Esophagus squamous epithelium (tissue), 5 donors: ENCODE results near the gene OR2L3. TPM values are rescaled to one million over a fixed set of nuclear protein-coding genes. Genes with fewer than 3 reads are reported as not detected.

Experiments
- DNase-seq: peaks from one replicate; lab custom pipeline; 2025; lab: John Stamatoyannopoulos, UW
- H3K27ac ChIP-seq, 4 donors: fragments of 200-600 bp; sonication (generic); one replicate each; pipeline ENCODE4 v1.5.1; 2016 to 2019; ENCODE audit warnings: mild to moderate bottlenecking in 1 of 4
- H3K27me3 ChIP-seq, 4 donors: fragments of 200-600 bp; sonication (generic); 1 replicate in 3 of 4; 2 replicates in 1 of 4; pipeline versions ENCODE4 v1.5.1 to v1.6.0; 2017 to 2021; ENCODE audit warnings: antibody characterized with exemption in 1 of 4
- H3K36me3 ChIP-seq, 3 donors: fragments of 200-600 bp; sonication (generic); one replicate each; pipeline ENCODE4 v1.5.1; 2016 to 2019
- H3K4me1 ChIP-seq, 3 donors: fragments of 200-600 bp; sonication (generic); one replicate each; pipeline ENCODE4 v1.5.1; 2017 to 2019
- H3K4me3 ChIP-seq, 4 donors: fragments of 200-600 bp; sonication (generic); 1 replicate in 3 of 4; 2 replicates in 1 of 4; pipeline ENCODE4 v1.5.1; 2016 to 2019; ENCODE audit warnings: mild to moderate bottlenecking in 2 of 4, moderate library complexity in 1 of 4
- H3K9me3 ChIP-seq, 3 donors: fragments of 200-600 bp; sonication (generic); one replicate each; pipeline ENCODE4 v1.5.1; 2016 to 2019
- POLR2A ChIP-seq, 4 donors: fragments of 450-650 bp; IDR thresholded peaks; one replicate each; pipeline ENCODE4 v1.6.1; 2017; ENCODE audit warnings: antibody characterized with exemption in 4 of 4, mild to moderate bottlenecking in 4 of 4, moderate library complexity in 3 of 4
- WGBS, 2 donors: methylation state at CpG; one replicate each; pipeline ENCODE4 v1.1.5; 2018; 5-methylcytosine and 5-hydroxymethylcytosine counted together
- intact Hi-C: fragments of 100-400 bp; cut with DNase I; formaldehyde crosslinking; loops from one replicate; pipeline ENCODE4 v1.15.0; 2022
- total RNA-seq, 4 donors: library from RNA; depleted of rRNA; stranded (reverse); fragments of >200 nt; gene quantifications; one replicate each; pipeline ENCODE4 v1.1.0, GENCODE V29; 2016
- TF ChIP-seq, protein P1 (sequence below), 6 experiments: fragments of 450-650 bp in 4 of 6; fragments of 200-600 bp in 2 of 6; sonication (generic) in 2 of 6; IDR thresholded peaks; one replicate each; pipeline ENCODE4 v1.5.1; 2016 to 2019; ENCODE audit warnings: antibody characterized with exemption in 6 of 6, mild to moderate bottlenecking in 4 of 6, moderate library complexity in 4 of 6
- donor health status: DM: yes; HTN: yes; CAD: no.

OR2L3 gene
- total RNA-seq, 4 donors from 2014 or later = not detected

GRCh38 chr1:248015803-248016202, 30.8 kb upstream of the OR2L3 start:
- Histone ChIP-seq H3K27me3 (no peaks in the 10 kb centered on the region), H3K4me1 (no peaks in the 10 kb centered on the region), H3K4me3 (no peak overlapping the region), H3K36me3 (no peaks in the 10 kb centered on the region), H3K9me3 (peaks cover 0 to 6% (median 0%) of the 10 kb centered on the region in 3 donors), H3K27ac (no peak overlapping the region)
- intact Hi-C loops = no loop called here
- WGBS, 2 donors = 80 to 82% methylated on average over 1 of the region's 1 CpG
- DNase-seq = no peak
- TF ChIP-seq POLR2A (IDR thresholded peaks at IDR 0.05) = no peak
- TF ChIP-seq, protein P1, sequence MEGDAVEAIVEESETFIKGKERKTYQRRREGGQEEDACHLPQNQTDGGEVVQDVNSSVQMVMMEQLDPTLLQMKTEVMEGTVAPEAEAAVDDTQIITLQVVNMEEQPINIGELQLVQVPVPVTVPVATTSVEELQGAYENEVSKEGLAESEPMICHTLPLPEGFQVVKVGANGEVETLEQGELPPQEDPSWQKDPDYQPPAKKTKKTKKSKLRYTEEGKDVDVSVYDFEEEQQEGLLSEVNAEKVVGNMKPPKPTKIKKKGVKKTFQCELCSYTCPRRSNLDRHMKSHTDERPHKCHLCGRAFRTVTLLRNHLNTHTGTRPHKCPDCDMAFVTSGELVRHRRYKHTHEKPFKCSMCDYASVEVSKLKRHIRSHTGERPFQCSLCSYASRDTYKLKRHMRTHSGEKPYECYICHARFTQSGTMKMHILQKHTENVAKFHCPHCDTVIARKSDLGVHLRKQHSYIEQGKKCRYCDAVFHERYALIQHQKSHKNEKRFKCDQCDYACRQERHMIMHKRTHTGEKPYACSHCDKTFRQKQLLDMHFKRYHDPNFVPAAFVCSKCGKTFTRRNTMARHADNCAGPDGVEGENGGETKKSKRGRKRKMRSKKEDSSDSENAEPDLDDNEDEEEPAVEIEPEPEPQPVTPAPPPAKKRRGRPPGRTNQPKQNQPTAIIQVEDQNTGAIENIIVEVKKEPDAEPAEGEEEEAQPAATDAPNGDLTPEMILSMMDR (IDR thresholded peaks at IDR 0.05) = no peak

- Histone ChIP-seq H3K4me1 (no peaks in the 10 kb centered on the region), H3K27me3 (no peaks in the 10 kb centered on the region), H3K27ac (no peak within 1 kb of the TSS), H3K4me3 (no peak within 1 kb of the TSS), H3K36me3 (no peaks in the 10 kb centered on the region), H3K9me3 (peaks cover 0 to 19% (median 5%) of the 10 kb centered on the region in 3 donors)
- intact Hi-C loops = no loop called here
- WGBS, 2 donors = 13 to 38% methylated on average over 2 of the region's 2 CpGs
- no peak for DNase-seq
- no peak for TF ChIP-seq POLR2A (IDR thresholded peaks at IDR 0.05)
- TF ChIP-seq, protein P1 (IDR thresholded peaks at IDR 0.05) = no peak
Observed at GRCh38 chr1:248029770-248030169, 16.9 kb upstream of the OR2L3 start, which contains the start of gene OR2L2. Gene OR2L2 (plus strand): TSS chr1:248030070. CDS start chr1:248038268, 8,198 bp downstream.

GRCh38 chr1:248045209-248045608, 1.4 kb upstream of the OR2L3 start:
- no peak for DNase-seq
- WGBS, 2 donors = 59 to 63% methylated on average over 5 of the region's 5 CpGs
- intact Hi-C loops = no loop called here

DNA sequence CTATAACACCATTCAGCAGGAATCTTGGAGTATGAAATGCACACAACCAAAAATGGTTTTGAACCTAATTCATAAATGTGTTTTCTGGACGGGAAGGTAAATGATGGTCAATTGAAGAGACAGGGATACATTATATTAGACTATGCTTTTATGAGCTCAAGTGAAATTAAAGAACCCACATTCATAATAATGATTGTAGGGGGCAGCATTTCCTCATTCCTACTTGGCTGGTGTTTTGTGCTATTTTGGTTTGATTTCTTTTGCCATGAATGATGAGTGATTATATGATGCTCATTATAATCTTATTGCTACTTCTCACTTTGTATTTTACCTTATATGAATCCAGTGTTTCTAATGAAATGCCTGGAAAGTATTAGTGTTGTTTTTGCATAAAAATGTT, 372 bp downstream of the OR2L3 start:
- WGBS, 2 donors = 44 to 73% methylated on average over 1 of the region's 1 CpG
- intact Hi-C loops = no loop called here
- H3K9me3 ChIP-seq = no peaks in the 10 kb centered on the region
- no peak overlapping the region for H3K4me3 ChIP-seq
- H3K27me3 ChIP-seq = no peaks in the 10 kb centered on the region
- TF ChIP-seq POLR2A (IDR thresholded peaks at IDR 0.05) = no peak
- TF ChIP-seq, protein P1 (IDR thresholded peaks at IDR 0.05) = no peak
- DNase-seq = no peak
- H3K27ac ChIP-seq = no peak overlapping the region
- H3K36me3 ChIP-seq = no peaks in the 10 kb centered on the region
- no peaks in the 10 kb centered on the region for H3K4me1 ChIP-seq

More at GRCh38 chr1:248045209-248045608, 1.4 kb upstream of the OR2L3 start:
- Histone ChIP-seq H3K27ac (no peak overlapping the region), H3K27me3 (no peaks in the 10 kb centered on the region), H3K4me3 (no peak overlapping the region), H3K4me1 (no peaks in the 10 kb centered on the region), H3K36me3 (no peaks in the 10 kb centered on the region), H3K9me3 (peaks cover 0 to 3% (median 0%) of the 10 kb centered on the region in 3 donors)
- TF ChIP-seq POLR2A (IDR thresholded peaks at IDR 0.05) = no peak
- TF ChIP-seq, protein P1 (IDR thresholded peaks at IDR 0.05) = no peak

GRCh38 chr1:248054671-248055070, 8.0 kb downstream of the OR2L3 start:
- peaks cover 0 to 4% (median 0%) of the 10 kb centered on the region in 3 donors for H3K9me3 ChIP-seq
- H3K27me3 ChIP-seq = no peaks in the 10 kb centered on the region
- no peaks in the 10 kb centered on the region for H3K36me3 ChIP-seq
- TF ChIP-seq, protein P1 (IDR thresholded peaks at IDR 0.05) = no peak
- no peak for TF ChIP-seq POLR2A (IDR thresholded peaks at IDR 0.05)
- DNase-seq = no peak
- no peak overlapping the region for H3K4me3 ChIP-seq
- intact Hi-C loops = no loop called here
- H3K4me1 ChIP-seq = no peaks in the 10 kb centered on the region
- no peak overlapping the region for H3K27ac ChIP-seq
